ENCODE measurements around the gene NOS1AP. TPM values are rescaled to one million over a fixed set of nuclear protein-coding genes. Genes with fewer than 3 reads are reported as not detected.
"Not testable (repeated sequence)": the region's sequence is repeated elsewhere in the genome, so short reads cannot be mapped to it uniquely, and the experiment has no call there.

NOS1AP gene
- total RNA-seq, 1 experiment from 2014 or later: 2.4 TPM

- no peak for DNase-seq (ENCODE audit: unreplicated experiment)
- intact Hi-C loops (cut with micrococcal nuclease): no loop called here
- H3K27me3 Mint-ChIP-seq (ENCODE audit: insufficient read depth, unreplicated experiment): no peaks in the 10 kb centered on the region
- ChIA-PET POLR2A (interaction anchor here (0.8 kb wide), 1 partner anchor 30 kb away, joined by 3 read pairs; no protein-coding TSS in a partner anchor), CTCF (no interaction called here)
- no TSS peak for BruUV-seq (replicated peaks)
- no peak for TF ChIP-seq CTCF (IDR thresholded peaks at IDR 0.05; ENCODE audit: unreplicated experiment)
- H3K9me3 Mint-ChIP-seq (ENCODE audit: unreplicated experiment): no peaks in the 10 kb centered on the region
- H3K4me1 Mint-ChIP-seq (ENCODE audit: insufficient read depth, unreplicated experiment): no peaks in the 10 kb centered on the region
- no peak overlapping the region for H3K4me3 Mint-ChIP-seq (ENCODE audit: unreplicated experiment)
- H3K27ac Mint-ChIP-seq (ENCODE audit: low read depth, unreplicated experiment): no peak overlapping the region
- no peaks in the 10 kb centered on the region for H3K36me3 Mint-ChIP-seq (ENCODE audit: insufficient read depth, unreplicated experiment)
These were observed 101.6 kb downstream of the NOS1AP start for GRCh38 chr1:162171111-162171510.

DNA sequence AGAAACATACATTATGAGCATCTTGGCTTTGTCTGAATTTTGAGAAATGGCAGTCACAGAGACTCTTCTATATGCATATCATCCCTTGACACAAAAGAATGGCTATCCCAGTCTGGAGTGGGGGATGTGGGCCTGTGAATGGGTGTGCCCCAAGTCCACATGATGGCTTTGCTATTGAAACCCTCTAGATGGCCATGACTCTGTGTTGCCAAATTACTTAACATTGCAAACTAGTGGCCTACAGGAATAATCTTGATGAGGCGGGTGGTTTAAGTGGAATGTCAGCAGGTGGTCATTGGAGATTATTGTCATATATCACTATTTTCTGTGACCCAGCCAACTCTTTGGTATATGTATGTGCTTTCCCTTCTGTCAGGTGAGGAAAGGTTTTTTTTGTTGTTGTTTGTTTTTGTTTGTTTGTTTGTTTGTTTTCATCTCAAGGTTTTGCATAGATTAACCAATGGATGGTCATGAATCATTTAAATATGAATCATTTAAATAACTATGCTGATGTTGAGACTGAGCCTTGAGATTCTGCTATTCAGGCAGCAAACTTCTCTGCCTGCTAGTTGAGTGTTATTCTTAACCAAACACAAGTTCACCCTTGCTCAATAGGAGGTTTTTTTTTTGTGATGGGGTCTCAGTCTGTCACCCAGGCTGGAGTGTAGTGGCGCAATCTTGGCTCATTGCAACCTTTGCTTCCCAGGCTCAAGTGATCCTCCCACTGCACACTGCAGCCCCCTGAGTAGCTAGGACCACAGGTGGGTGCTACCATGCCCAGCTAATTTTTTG is 103.0 kb downstream of the NOS1AP start:
- intact Hi-C loops (cut with micrococcal nuclease): no loop called here
- no peaks in the 10 kb centered on the region for H3K36me3 Mint-ChIP-seq (ENCODE audit: insufficient read depth, unreplicated experiment)
- no peak overlapping the region for H3K4me3 Mint-ChIP-seq (ENCODE audit: unreplicated experiment)
- H3K4me1 Mint-ChIP-seq (ENCODE audit: insufficient read depth, unreplicated experiment): peaks cover 6% of the 10 kb centered on the region
- no peak for DNase-seq (ENCODE audit: unreplicated experiment)
- no peaks in the 10 kb centered on the region for H3K27me3 Mint-ChIP-seq (ENCODE audit: insufficient read depth, unreplicated experiment)
- POLR2A ChIA-PET: interaction anchor here (0.8 kb wide), 1 partner anchor 31 kb away, joined by 3 read pairs; no protein-coding TSS in a partner anchor
- no peak for TF ChIP-seq CTCF (IDR thresholded peaks at IDR 0.05; ENCODE audit: unreplicated experiment)
- no peak overlapping the region for H3K27ac Mint-ChIP-seq (ENCODE audit: low read depth, unreplicated experiment)
- BruUV-seq (replicated peaks): no TSS peak
- CTCF ChIA-PET: no interaction called here
- no peaks in the 10 kb centered on the region for H3K9me3 Mint-ChIP-seq (ENCODE audit: unreplicated experiment)

DNA sequence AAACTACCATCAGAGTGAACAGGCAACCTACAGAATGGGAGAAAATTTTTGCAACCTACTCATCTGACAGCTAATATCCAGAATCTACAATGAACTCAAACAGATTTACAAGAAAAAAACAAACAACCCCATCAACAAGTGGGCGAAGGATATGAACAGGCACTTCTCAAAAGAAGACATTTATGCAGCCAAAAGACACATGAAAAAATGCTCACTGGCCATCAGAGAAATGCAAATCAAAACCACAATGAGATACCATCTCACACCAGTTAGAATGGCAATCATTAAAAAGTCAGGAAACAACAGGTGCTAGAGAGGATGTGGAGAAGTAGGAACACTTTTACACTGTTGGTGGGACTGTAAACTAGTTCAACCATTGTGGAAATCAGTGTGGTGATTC is 104.1 kb downstream of the NOS1AP start:
- POLR2A ChIA-PET; H3K9me3 Mint-ChIP-seq (ENCODE audit: unreplicated experiment); H3K27me3 Mint-ChIP-seq (ENCODE audit: insufficient read depth, unreplicated experiment); H3K4me3 Mint-ChIP-seq (ENCODE audit: unreplicated experiment); H3K27ac Mint-ChIP-seq (ENCODE audit: low read depth, unreplicated experiment); CTCF ChIA-PET; intact Hi-C loops (cut with micrococcal nuclease); H3K4me1 Mint-ChIP-seq (ENCODE audit: insufficient read depth, unreplicated experiment); H3K36me3 Mint-ChIP-seq (ENCODE audit: insufficient read depth, unreplicated experiment); DNase-seq (ENCODE audit: unreplicated experiment); BruUV-seq (replicated peaks): not testable (repeated sequence)

DNA sequence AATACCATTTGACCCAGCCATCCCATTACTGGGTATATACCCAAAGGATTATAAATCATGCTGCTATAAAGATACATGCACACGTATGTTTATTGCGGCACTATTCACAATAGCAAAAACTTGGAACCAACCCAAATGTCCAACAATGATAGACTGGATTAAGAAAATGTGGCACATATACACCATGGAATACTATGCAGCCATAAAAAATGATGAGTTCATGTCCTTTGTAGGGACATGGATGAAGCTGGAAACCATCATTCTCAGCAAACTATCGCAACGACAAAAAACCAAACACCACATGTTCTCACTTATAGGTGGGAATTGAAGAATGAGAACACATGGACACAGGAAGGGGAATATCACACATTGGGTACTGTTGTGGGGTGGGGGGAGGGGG is 104.5 kb downstream of the NOS1AP start:
- H3K4me3 Mint-ChIP-seq (ENCODE audit: unreplicated experiment); H3K9me3 Mint-ChIP-seq (ENCODE audit: unreplicated experiment); intact Hi-C loops (cut with micrococcal nuclease); DNase-seq (ENCODE audit: unreplicated experiment); POLR2A ChIA-PET; H3K27ac Mint-ChIP-seq (ENCODE audit: low read depth, unreplicated experiment); CTCF ChIA-PET; H3K27me3 Mint-ChIP-seq (ENCODE audit: insufficient read depth, unreplicated experiment); BruUV-seq (replicated peaks); H3K36me3 Mint-ChIP-seq (ENCODE audit: insufficient read depth, unreplicated experiment); H3K4me1 Mint-ChIP-seq (ENCODE audit: insufficient read depth, unreplicated experiment): not testable (repeated sequence)

- Mint-ChIP-seq H3K4me3 (ENCODE audit: unreplicated experiment) (no peak overlapping the region), H3K27ac (ENCODE audit: low read depth, unreplicated experiment) (no peak overlapping the region), H3K4me1 (ENCODE audit: insufficient read depth, unreplicated experiment) (peaks cover 8% of the 10 kb centered on the region), H3K9me3 (ENCODE audit: unreplicated experiment) (no peaks in the 10 kb centered on the region), H3K27me3 (ENCODE audit: insufficient read depth, unreplicated experiment) (no peaks in the 10 kb centered on the region), H3K36me3 (ENCODE audit: insufficient read depth, unreplicated experiment) (no peaks in the 10 kb centered on the region)
- TF ChIP-seq CTCF (IDR thresholded peaks at IDR 0.05; ENCODE audit: unreplicated experiment): no peak
- intact Hi-C loops (cut with micrococcal nuclease): no loop called here
- ChIA-PET CTCF (interaction anchor here (0.7 kb wide), 1 partner anchor 40 kb away, joined by 3 read pairs; no protein-coding TSS in a partner anchor), POLR2A (no interaction called here)
- no peak for DNase-seq (ENCODE audit: unreplicated experiment)
- BruUV-seq (replicated peaks): no TSS peak
These were observed 106.0 kb downstream of the NOS1AP start for GRCh38 chr1:162175379-162176081.
